Measurements from ENCODE around the gene CNTN5.

Gene CNTN5

DNA sequence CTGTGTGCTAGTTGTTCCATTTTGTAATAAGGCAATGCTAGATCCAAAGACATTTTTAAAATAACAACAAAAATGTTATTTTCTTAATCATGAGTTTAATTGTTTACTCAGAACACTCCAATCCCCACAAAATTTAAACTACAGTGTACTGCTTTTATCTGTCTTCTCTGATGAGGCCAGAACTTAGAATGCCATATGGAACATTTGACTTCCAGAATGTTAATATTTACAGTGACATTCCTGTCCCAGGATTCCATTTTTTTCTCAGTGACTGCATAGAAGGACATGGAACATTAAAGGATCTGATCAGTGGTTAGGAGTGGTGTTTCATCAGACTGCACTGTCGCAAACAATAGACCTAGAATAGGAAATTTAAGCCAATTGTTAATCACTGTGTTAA lies 1171.4 kb downstream of the CNTN5 start:
- TF ChIP-seq, protein P1, sequence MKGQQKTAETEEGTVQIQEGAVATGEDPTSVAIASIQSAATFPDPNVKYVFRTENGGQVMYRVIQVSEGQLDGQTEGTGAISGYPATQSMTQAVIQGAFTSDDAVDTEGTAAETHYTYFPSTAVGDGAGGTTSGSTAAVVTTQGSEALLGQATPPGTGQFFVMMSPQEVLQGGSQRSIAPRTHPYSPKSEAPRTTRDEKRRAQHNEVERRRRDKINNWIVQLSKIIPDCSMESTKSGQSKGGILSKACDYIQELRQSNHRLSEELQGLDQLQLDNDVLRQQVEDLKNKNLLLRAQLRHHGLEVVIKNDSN (IDR thresholded peaks at IDR 0.05) = no peak

DNA sequence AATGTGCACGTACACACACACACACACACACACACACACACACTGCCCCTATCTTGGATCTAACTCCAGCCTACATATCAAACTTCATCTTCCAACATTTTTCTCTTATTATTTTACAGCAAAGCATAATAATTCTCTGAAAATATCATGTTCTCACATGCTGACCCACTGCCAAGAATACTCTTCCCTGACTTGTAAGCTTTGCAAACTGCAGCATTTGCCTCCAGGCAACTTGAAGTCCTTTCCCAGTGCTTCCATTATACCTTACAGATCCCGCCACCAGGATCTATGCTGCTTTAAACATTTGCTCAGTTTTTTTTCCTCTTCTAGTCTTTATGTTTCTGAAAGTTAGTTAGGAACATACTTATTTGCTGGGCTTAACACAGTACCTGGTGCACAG lies 1183.0 kb downstream of the CNTN5 start:
- no peak for TF ChIP-seq TAF1 (IDR thresholded peaks at IDR 0.05; ENCODE audit: low read depth)

DNA sequence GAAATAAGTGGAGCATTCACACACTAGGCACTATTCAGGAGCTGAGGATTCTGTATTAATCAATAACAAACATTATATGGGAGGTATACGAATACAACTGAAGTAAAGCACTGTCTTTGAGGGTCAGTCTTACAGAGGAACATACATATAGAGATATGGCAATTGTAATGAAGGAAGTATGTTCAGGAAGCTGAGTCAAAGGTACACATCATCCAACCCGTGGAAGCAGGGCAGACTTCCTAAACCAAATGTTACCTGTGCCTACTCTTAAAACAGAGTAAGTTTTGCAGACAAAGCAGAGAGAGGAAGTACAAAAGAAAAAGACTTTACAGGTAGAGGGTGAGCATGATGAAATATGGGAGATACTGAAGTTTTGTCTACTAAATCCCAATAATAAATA lies 1185.2 kb downstream of the CNTN5 start:
- TF ChIP-seq RAD21 (IDR thresholded peaks at IDR 0.05; ENCODE audit: low read depth) (no peak), TAF1 (IDR thresholded peaks at IDR 0.05; ENCODE audit: low read depth) (no peak), CEBPB (IDR thresholded peaks at IDR 0.05) (no peak), FOXM1 (IDR thresholded peaks at IDR 0.05; ENCODE audit: borderline replicate concordance, low read depth) (no peak), TCF12 (IDR thresholded peaks at IDR 0.05; ENCODE audit: low read depth) (no peak), CREB1 (IDR thresholded peaks at IDR 0.05; ENCODE audit: low read depth) (no peak), TEAD4 (IDR thresholded peaks at IDR 0.05) (no peak), YY1 (IDR thresholded peaks at IDR 0.05; ENCODE audit: low read depth) (no peak), ZBTB7A (IDR thresholded peaks at IDR 0.05; ENCODE audit: low read depth) (no peak), EGR1 (IDR thresholded peaks at IDR 0.05) (no peak), EP300 (IDR thresholded peaks at IDR 0.05; ENCODE audit: borderline replicate concordance) (no peak), NFIC (IDR thresholded peaks at IDR 0.05) (no peak)
- TF ChIP-seq, protein P2, sequence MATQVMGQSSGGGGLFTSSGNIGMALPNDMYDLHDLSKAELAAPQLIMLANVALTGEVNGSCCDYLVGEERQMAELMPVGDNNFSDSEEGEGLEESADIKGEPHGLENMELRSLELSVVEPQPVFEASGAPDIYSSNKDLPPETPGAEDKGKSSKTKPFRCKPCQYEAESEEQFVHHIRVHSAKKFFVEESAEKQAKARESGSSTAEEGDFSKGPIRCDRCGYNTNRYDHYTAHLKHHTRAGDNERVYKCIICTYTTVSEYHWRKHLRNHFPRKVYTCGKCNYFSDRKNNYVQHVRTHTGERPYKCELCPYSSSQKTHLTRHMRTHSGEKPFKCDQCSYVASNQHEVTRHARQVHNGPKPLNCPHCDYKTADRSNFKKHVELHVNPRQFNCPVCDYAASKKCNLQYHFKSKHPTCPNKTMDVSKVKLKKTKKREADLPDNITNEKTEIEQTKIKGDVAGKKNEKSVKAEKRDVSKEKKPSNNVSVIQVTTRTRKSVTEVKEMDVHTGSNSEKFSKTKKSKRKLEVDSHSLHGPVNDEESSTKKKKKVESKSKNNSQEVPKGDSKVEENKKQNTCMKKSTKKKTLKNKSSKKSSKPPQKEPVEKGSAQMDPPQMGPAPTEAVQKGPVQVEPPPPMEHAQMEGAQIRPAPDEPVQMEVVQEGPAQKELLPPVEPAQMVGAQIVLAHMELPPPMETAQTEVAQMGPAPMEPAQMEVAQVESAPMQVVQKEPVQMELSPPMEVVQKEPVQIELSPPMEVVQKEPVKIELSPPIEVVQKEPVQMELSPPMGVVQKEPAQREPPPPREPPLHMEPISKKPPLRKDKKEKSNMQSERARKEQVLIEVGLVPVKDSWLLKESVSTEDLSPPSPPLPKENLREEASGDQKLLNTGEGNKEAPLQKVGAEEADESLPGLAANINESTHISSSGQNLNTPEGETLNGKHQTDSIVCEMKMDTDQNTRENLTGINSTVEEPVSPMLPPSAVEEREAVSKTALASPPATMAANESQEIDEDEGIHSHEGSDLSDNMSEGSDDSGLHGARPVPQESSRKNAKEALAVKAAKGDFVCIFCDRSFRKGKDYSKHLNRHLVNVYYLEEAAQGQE (IDR thresholded peaks at IDR 0.05; ENCODE audit: low read depth) = no peak
- TF ChIP-seq, protein P1 (IDR thresholded peaks at IDR 0.05) = no peak
- TF ChIP-seq, protein P3, sequence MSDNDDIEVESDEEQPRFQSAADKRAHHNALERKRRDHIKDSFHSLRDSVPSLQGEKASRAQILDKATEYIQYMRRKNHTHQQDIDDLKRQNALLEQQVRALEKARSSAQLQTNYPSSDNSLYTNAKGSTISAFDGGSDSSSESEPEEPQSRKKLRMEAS (IDR thresholded peaks at IDR 0.05) = no peak

DNA sequence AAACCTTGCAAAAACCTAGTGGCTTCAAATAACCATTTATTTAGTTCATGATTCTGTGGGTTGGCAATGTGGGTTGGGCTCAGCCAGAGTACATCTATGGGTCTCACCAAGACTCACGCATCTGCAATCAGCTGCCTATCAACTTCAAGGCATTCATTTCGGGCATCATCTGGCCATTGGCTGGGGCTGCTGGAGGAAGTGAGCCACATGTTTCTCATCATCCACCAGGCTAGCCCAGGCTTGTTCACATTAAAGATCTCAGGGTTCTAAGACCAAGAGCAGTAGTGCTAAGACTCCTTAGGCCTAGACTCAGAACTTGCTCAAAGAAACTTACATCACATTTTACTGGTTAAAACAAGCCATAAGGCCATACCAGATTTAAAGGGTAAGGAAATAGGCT lies 1187.5 kb downstream of the CNTN5 start:
- TF ChIP-seq EP300 (IDR thresholded peaks at IDR 0.05; ENCODE audit: borderline replicate concordance) (no peak), TAF1 (IDR thresholded peaks at IDR 0.05; ENCODE audit: low read depth) (no peak), CEBPB (IDR thresholded peaks at IDR 0.05) (no peak), TCF12 (IDR thresholded peaks at IDR 0.05; ENCODE audit: low read depth) (no peak), FOXM1 (IDR thresholded peaks at IDR 0.05; ENCODE audit: borderline replicate concordance, low read depth) (no peak), ZBTB7A (IDR thresholded peaks at IDR 0.05; ENCODE audit: low read depth) (no peak), NFIC (IDR thresholded peaks at IDR 0.05) (no peak), RAD21 (IDR thresholded peaks at IDR 0.05; ENCODE audit: low read depth) (no peak), YY1 (IDR thresholded peaks at IDR 0.05; ENCODE audit: low read depth) (no peak), TEAD4 (IDR thresholded peaks at IDR 0.05) (no peak), CREB1 (IDR thresholded peaks at IDR 0.05; ENCODE audit: low read depth) (no peak), EGR1 (IDR thresholded peaks at IDR 0.05) (no peak)
- TF ChIP-seq, protein P2 (IDR thresholded peaks at IDR 0.05; ENCODE audit: low read depth) = no peak
- TF ChIP-seq, protein P1 (IDR thresholded peaks at IDR 0.05) = no peak
- TF ChIP-seq, protein P3 (IDR thresholded peaks at IDR 0.05) = no peak

DNA sequence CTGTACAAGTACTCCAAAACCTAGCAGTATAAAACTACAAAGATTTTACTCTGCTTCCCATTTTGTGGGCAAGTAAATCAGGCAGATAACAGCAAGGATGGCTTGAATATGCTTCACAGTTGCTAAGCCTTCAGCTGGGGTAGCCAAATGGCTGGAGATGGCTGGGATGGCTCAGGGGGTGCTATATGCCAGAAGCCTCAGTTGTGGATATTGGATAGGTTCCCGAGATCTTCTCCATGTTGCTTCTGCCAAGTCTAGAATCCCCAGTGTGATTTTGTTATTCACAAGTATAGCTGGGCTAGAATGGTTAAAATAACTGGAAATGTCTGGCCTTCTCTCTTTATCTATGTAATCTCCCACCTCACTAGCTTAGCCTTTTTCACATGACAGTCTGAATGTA lies 1194.0 kb downstream of the CNTN5 start:
- TF ChIP-seq CREB1 (IDR thresholded peaks at IDR 0.05; ENCODE audit: low read depth) (no peak), YY1 (IDR thresholded peaks at IDR 0.05; ENCODE audit: low read depth) (no peak)

DNA sequence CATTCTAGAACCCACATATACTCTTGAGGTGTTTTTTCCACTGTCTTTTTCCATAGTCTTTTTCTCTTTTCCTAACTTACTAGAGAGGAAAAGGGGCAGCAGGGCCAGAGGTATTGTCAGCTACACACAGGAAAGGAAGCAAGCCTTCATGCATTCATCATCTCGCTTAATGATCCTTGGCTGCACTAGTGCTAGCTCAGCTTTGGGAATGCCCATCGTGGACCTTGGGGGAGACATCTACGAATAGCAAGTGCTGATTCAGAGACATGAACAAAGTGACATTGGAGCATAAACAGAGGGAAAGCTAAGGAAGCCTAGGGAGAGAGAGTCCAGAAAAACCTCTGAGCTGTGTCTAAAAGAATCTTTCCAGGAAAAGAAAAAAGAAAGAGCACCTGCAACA lies 1200.1 kb downstream of the CNTN5 start:
- TF ChIP-seq TCF12 (IDR thresholded peaks at IDR 0.05; ENCODE audit: low read depth) = no peak
- no peak for TF ChIP-seq TAF1 (IDR thresholded peaks at IDR 0.05; ENCODE audit: low read depth)
- no peak for TF ChIP-seq CEBPB (IDR thresholded peaks at IDR 0.05)
- TF ChIP-seq, protein P2 (IDR thresholded peaks at IDR 0.05; ENCODE audit: low read depth) = no peak
- no peak for TF ChIP-seq YY1 (IDR thresholded peaks at IDR 0.05; ENCODE audit: low read depth)
- TF ChIP-seq, protein P3 (IDR thresholded peaks at IDR 0.05) = no peak
- no peak for TF ChIP-seq CREB1 (IDR thresholded peaks at IDR 0.05; ENCODE audit: low read depth)
- no peak for TF ChIP-seq FOXM1 (IDR thresholded peaks at IDR 0.05; ENCODE audit: borderline replicate concordance, low read depth)
- TF ChIP-seq TEAD4 (IDR thresholded peaks at IDR 0.05) = no peak
- TF ChIP-seq EGR1 (IDR thresholded peaks at IDR 0.05) = no peak
- TF ChIP-seq EP300 (IDR thresholded peaks at IDR 0.05; ENCODE audit: borderline replicate concordance) = no peak
- TF ChIP-seq, protein P1 (IDR thresholded peaks at IDR 0.05) = no peak
- no peak for TF ChIP-seq RAD21 (IDR thresholded peaks at IDR 0.05; ENCODE audit: low read depth)
- TF ChIP-seq NFIC (IDR thresholded peaks at IDR 0.05) = no peak
- no peak for TF ChIP-seq ZBTB7A (IDR thresholded peaks at IDR 0.05; ENCODE audit: low read depth)

Measured in Ishikawa (cell line).